Cardiac septum (tissue), 1 donor: Measurements from ENCODE around the gene SGPP2. TPM values are rescaled to one million over a fixed set of nuclear protein-coding genes. Genes with fewer than 3 reads are reported as not detected.
"Not testable (repeated sequence)": the region's sequence is repeated elsewhere in the genome, so short reads cannot be mapped to it uniquely, and the experiment has no call there.

Experiments used
- DNase-seq: peaks from one replicate; pipeline ENCODE4 v3.0.0-alpha.2; 2020; ENCODE audit warnings: low spot score
- intact Hi-C: fragments of 100-400 bp; cut with DNase I; formaldehyde crosslinking; loops from one replicate; pipeline ENCODE4 v1.14.0; 2022
- total RNA-seq: library from RNA; stranded (reverse); fragmentation: NEBNext Ultra II Directional; extraction: Animal tissue kit (Norgen Biotek cat#: 25700); gene quantifications from one replicate; pipeline ENCODE4 v1.2.1, GENCODE V29; 2021
- donor health status: DM: no; HTN: no; CAD: no.

The SGPP2 gene
- total RNA-seq, 1 donor from 2014 or later = 1.0 TPM

GRCh38 chr2:222563936-222564335 lies 139.6 kb downstream of the SGPP2 start:
- no peak for DNase-seq
- intact Hi-C loops = loop anchor here (10.0 kb wide), 1 partner anchor 51 kb away; no protein-coding TSS in a partner anchor

GRCh38 chr2:222566229-222566628 lies 141.9 kb downstream of the SGPP2 start:
- intact Hi-C loops = loop anchor here (10.0 kb wide), 1 partner anchor 49 kb away; no protein-coding TSS in a partner anchor
- DNase-seq = no peak

GRCh38 chr2:222568865-222569264 lies 144.5 kb downstream of the SGPP2 start:
- DNase-seq = no peak
- intact Hi-C loops = loop anchor here (10.0 kb wide), 1 partner anchor 46 kb away; no protein-coding TSS in a partner anchor

- no peak for DNase-seq
- intact Hi-C loops = loop anchor here (10.0 kb wide), 1 partner anchor 45 kb away; no protein-coding TSS in a partner anchor
Observed at GRCh38 chr2:222569826-222570225, 145.5 kb downstream of the SGPP2 start.

- DNase-seq = no peak
- intact Hi-C loops = no loop called here
Observed at GRCh38 chr2:222572264-222572721, 147.9 kb downstream of the SGPP2 start.

GRCh38 chr2:222572751-222573174 lies 148.4 kb downstream of the SGPP2 start:
- intact Hi-C loops = no loop called here
- no peak for DNase-seq

- intact Hi-C loops = no loop called here
Observed at GRCh38 chr2:222575618-222576017, 151.3 kb downstream of the SGPP2 start.

GRCh38 chr2:222576171-222577081 lies 152.1 kb downstream of the SGPP2 start:
- DNase-seq = no peak
- intact Hi-C loops = no loop called here

More at GRCh38 chr2:222575618-222576017, 151.3 kb downstream of the SGPP2 start:
- no peak for DNase-seq

- DNase-seq = no peak
- intact Hi-C loops = no loop called here
Observed at GRCh38 chr2:222577341-222577740, 153.0 kb downstream of the SGPP2 start.

GRCh38 chr2:222582928-222583327 lies 158.6 kb downstream of the SGPP2 start:
- intact Hi-C loops = no loop called here
- DNase-seq = no peak

- intact Hi-C loops, DNase-seq: not testable (repeated sequence)
Observed at GRCh38 chr2:222584589-222584988, 160.2 kb downstream of the SGPP2 start.

GRCh38 chr2:222591661-222592060 lies 167.3 kb downstream of the SGPP2 start:
- no peak for DNase-seq
- intact Hi-C loops = no loop called here

GRCh38 chr2:222592176-222592575 lies 167.8 kb downstream of the SGPP2 start:
- intact Hi-C loops = no loop called here
- DNase-seq = no peak

GRCh38 chr2:222594679-222595078 lies 170.3 kb downstream of the SGPP2 start:
- intact Hi-C loops = no loop called here

GRCh38 chr2:222595581-222595980 lies 171.2 kb downstream of the SGPP2 start:
- DNase-seq = no peak
- intact Hi-C loops = no loop called here

More at GRCh38 chr2:222594679-222595078, 170.3 kb downstream of the SGPP2 start:
- DNase-seq = no peak

- intact Hi-C loops = no loop called here
- DNase-seq = no peak
Observed at GRCh38 chr2:222598611-222599010, 174.3 kb downstream of the SGPP2 start.

GRCh38 chr2:222603501-222603900 lies 179.2 kb downstream of the SGPP2 start:
- no peak for DNase-seq
- intact Hi-C loops = no loop called here

GRCh38 chr2:222604749-222605515 lies 180.6 kb downstream of the SGPP2 start:
- DNase-seq = no peak
- intact Hi-C loops = no loop called here

GRCh38 chr2:222606306-222606705 lies 182.0 kb downstream of the SGPP2 start:
- intact Hi-C loops = no loop called here
- DNase-seq = no peak

GRCh38 chr2:222608081-222608480 lies 183.7 kb downstream of the SGPP2 start:
- no peak for DNase-seq
- intact Hi-C loops = no loop called here
